HepG2 (cell line): ENCODE results near the gene CAPS2. TPM values are rescaled to one million over a fixed set of nuclear protein-coding genes. Genes with fewer than 3 reads are reported as not detected.
A peak's percentile ranks its signal among the peaks of the same experiment; 100 is the strongest.

Experiments
- ATAC-seq: fragments of 200-7000 bp; cut with Tn5 transposase; 3 replicates; pipeline ENCODE4 v1.9.1; 2020; ENCODE audit warnings: mild to moderate bottlenecking, moderate library complexity
- BruUV-seq: library from RNA; stranded (reverse); fragments of 400-500 nt; replicated peaks from 2 replicates; lab custom pipeline; 2021; lab: Mats Ljungman, UMichigan
- CTCF ChIA-PET: fragments of 300-600 bp; formaldehyde crosslinking; extraction: SDS; loops from one replicate; lab custom pipeline; 2021; ENCODE audit warnings: low total read pairs, inconsistent platforms, low intra/inter-chr PET ratio; lab: Yijun Ruan, JAX
- POLR2A ChIA-PET: fragments of 350-600 bp; sonication (Branson Sonifier 250); formaldehyde crosslinking; loops from one replicate; lab custom pipeline; 2020; ENCODE audit warnings: antibody characterized with exemption, inconsistent platforms; lab: Yijun Ruan, JAX
- DNase-seq: peaks from one replicate; pipeline ENCODE4 v3.0.0-alpha.2; 2015; ENCODE audit warnings: low spot score
- FAIRE-seq: peaks from 3 replicates; lab custom pipeline; 2011; peaks lifted over from hg19 to GRCh38; lab: Jason Lieb, UNC
- H2AFZ ChIP-seq: one replicate; pipeline ENCODE4 v1.6.1; 2011; ENCODE audit warnings: low read length, inconsistent platforms
- H3K27ac ChIP-seq: fragments of 300-600 bp; 3 replicates; pipeline ENCODE4 v1.8.0; 2011; ENCODE audit warnings: mixed run types, mild to moderate bottlenecking, mixed read lengths, low read length, inconsistent platforms; ENCODE audit not compliant: insufficient read depth; ENCODE audit errors: extremely low read length
- H3K27me3 ChIP-seq, 2 experiments: fragments of 200-600 bp in 1 of 2; 2 replicates in 1 of 2; 3 replicates in 1 of 2; pipeline versions ENCODE4 v1.6.0 to v1.8.0; 2011; ENCODE audit warnings: low read length in 2 of 2, mild to moderate bottlenecking in 2 of 2, moderate library complexity in 2 of 2, inconsistent platforms in 1 of 2; ENCODE audit not compliant: insufficient read depth in 2 of 2, control insufficient read depth in 1 of 2
- H3K36me3 ChIP-seq, 2 experiments: fragments of 200-600 bp in 1 of 2; replicated peaks in 1 of 2; 2 replicates in 1 of 2; 3 replicates in 1 of 2; pipeline versions ENCODE4 v1.5.1 to v1.8.0; 2011; ENCODE audit warnings: low read length in 2 of 2, inconsistent platforms in 1 of 2; ENCODE audit not compliant: insufficient read depth in 2 of 2, control insufficient read depth in 1 of 2
- H3K4me1 ChIP-seq: 2 replicates; pipeline ENCODE4 v1.5.1; 2012; ENCODE audit warnings: low read length, inconsistent platforms; ENCODE audit not compliant: insufficient read depth
- H3K4me2 ChIP-seq: 2 replicates; pipeline ENCODE4 v1.6.0; 2011; ENCODE audit warnings: low read depth, low read length, inconsistent platforms
- H3K4me3 ChIP-seq, 3 experiments: fragments of 200-600 bp in 1 of 3; sonication (generic), shearing (Covaris generic) in 1 of 3; replicated peaks in 1 of 3; 2 replicates each; pipeline ENCODE4 v1.5.1; 2011 to 2016; ENCODE audit warnings: low read length in 3 of 3, inconsistent platforms in 2 of 3, low read depth in 2 of 3, mild to moderate bottlenecking in 2 of 3, control low read depth in 1 of 3, mixed read lengths in 1 of 3; ENCODE audit not compliant: insufficient read depth in 1 of 3
- H3K79me2 ChIP-seq: one replicate; pipeline ENCODE4 v1.6.1; 2011; ENCODE audit warnings: low read length, inconsistent platforms; ENCODE audit not compliant: insufficient read depth
- H3K9ac ChIP-seq: 2 replicates; pipeline ENCODE4 v1.6.0; 2011; ENCODE audit warnings: mild to moderate bottlenecking, low read depth, low read length, inconsistent platforms; ENCODE audit not compliant: insufficient read depth
- H3K9me3 ChIP-seq: 2 replicates; pipeline ENCODE4 v1.5.1; 2012; ENCODE audit warnings: mild to moderate bottlenecking, low read length
- H4K20me1 ChIP-seq: 2 replicates; pipeline ENCODE4 v1.6.0; 2011; ENCODE audit warnings: inconsistent platforms, mild to moderate bottlenecking, low read length, moderate library complexity; ENCODE audit not compliant: insufficient read depth
- CEBPB ChIP-seq: IDR thresholded peaks from 2 replicates; pipeline ENCODE4 v1.6.1; 2011; ENCODE audit warnings: low read depth, low read length, improper control_type of control experiment, borderline replicate concordance
- KDM3A ChIP-seq: IDR thresholded peaks from 2 replicates; pipeline ENCODE4 v1.6.1; 2018; ENCODE audit warnings: low read depth, missing compliant biosample characterization
- ZFY ChIP-seq: sonication (generic); formaldehyde crosslinking; IDR thresholded peaks from 2 replicates; pipeline ENCODE4 v1.4.0; 2020; ENCODE audit warnings: missing genetic modification reagents
- WGBS: methylation state at CpG from one replicate; pipeline ENCODE4 v1.1.6; 2017; ENCODE audit warnings: low lambda C conversion rate; 5-methylcytosine and 5-hydroxymethylcytosine counted together
- in situ Hi-C: cut with HindIII; loops from 2 replicates; pipeline ENCODE4 v1.10.0; 2017; ENCODE audit warnings: low pct_unique_long_range_greater_than_20kb; ENCODE audit not compliant: extremely low pct_ligation_motif_present
- intact Hi-C: fragments of 100-400 bp; cut with micrococcal nuclease; formaldehyde crosslinking; loops from one replicate; pipeline ENCODE4 v1.10.0; 2022; ENCODE audit not compliant: unreplicated experiment
- polyA plus RNA-seq, 8 experiments: library from polyadenylated mRNA; depleted of rRNA in 3 of 8; stranded (reverse) in 7 of 8; unstranded in 1 of 8; fragments of >200 nt; fragmentation: Illumina TruSeq in 4 of 8; extraction: Trizol in 4 of 8; gene quantifications; 2 replicates each; pipeline versions ENCODE4 v1.2.1 to v1.2.3, GENCODE V29; 2011 to 2016; ENCODE audit warnings: low read depth in 4 of 8, missing spikeins in 1 of 8, mixed read lengths in 1 of 8; ENCODE audit not compliant: insufficient read depth in 1 of 8
- total RNA-seq, 5 experiments: library from RNA; depleted of rRNA; stranded (reverse); fragments of >200 nt; fragmentation: Illumina TruSeq; extraction: Trizol; gene quantifications; 2 replicates each; pipeline ENCODE4 v1.2.3, GENCODE V29; 2016; ENCODE audit warnings: low read depth in 1 of 5

CAPS2 gene
- total and polyA plus RNA-seq, 2 of the 13 experiments (the other 11 are each of a cell fraction or from before 2014, with no cell fraction given), result 0.11 TPM; not detected in 1

DNA sequence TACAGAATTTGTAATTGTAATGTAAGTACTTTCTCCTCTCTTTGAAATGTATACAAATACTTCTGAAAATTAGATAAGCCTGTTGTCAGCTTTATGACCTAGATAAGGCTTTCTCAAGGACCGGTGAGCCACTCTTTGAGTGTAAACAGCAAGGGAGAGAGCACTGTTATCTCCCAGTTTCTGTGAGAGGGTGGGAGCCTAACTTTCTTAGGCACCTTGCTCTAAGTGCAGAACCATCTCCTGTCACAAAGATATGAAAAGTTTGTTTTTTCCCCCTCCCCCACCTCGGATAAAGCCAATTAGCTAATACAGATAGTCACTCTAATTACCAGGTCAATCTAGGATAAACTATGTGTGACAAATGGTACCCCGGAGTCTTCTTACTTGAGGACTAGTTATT is 35.8 kb downstream of the CAPS2 start:
- Histone ChIP-seq H3K27me3 (no peaks in the 10 kb centered on the region), H3K9me3 (no peaks in the 10 kb centered on the region), H3K4me3 (no peak overlapping the region), H3K79me2 (no peaks in the 10 kb centered on the region), H3K4me1 (no peaks in the 10 kb centered on the region), H4K20me1 (no peaks in the 10 kb centered on the region; the same call in 1 of the 2 replicates), H2AFZ (no peak overlapping the region), H3K9ac (no peak overlapping the region), H3K27ac (no peak overlapping the region), H3K36me3 (no peaks in the 10 kb centered on the region), H3K4me2 (no peak overlapping the region)
- 21% methylated on average over 3 of the region's 3 CpGs for WGBS
- intact Hi-C loops (no loop called here), in situ Hi-C loops (no loop called here)
- BruUV-seq, result no TSS peak
- DNase-seq (no peak), ATAC-seq (no peak), FAIRE-seq (no peak)
- no peak for TF ChIP-seq ZFY (CRISPR knock-in tag)
- CTCF ChIA-PET, result no interaction called here
- POLR2A ChIA-PET, result no interaction called here

DNA sequence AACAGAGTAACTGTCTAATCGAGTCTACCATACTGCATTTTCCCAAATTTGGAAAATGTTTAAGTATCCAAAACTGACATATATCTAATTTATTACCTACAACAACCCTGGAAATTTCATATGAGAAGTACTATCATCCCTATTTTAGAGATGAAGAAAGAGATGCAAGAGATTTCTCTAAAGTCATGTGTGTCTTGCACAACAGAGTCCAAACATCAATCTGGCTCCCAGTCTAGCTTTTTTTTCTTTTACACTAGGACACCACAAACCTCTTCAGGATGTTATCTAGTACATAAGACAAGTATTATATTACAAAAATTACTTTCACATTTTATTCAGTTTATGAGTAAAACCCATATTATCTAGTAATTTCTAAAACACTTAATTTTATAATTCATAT is 39.1 kb downstream of the CAPS2 start:
- ChIA-PET CTCF (no interaction called here), POLR2A (no interaction called here)
- in situ Hi-C loops, result no loop called here
- no peaks in the 10 kb centered on the region for H3K9me3 ChIP-seq
- no peak overlapping the region for H3K4me3 ChIP-seq
- H2AFZ ChIP-seq, result no peak overlapping the region
- FAIRE-seq, result no peak
- 3% methylated on average over 1 of the region's 1 CpG for WGBS
- no TSS peak for BruUV-seq
- H3K27ac ChIP-seq, result no peak overlapping the region
- no peaks in the 10 kb centered on the region for H3K36me3 ChIP-seq
- no peaks in the 10 kb centered on the region for H3K79me2 ChIP-seq
- no peak for DNase-seq
- no peak overlapping the region for H3K9ac ChIP-seq
- H4K20me1 ChIP-seq, result no peaks in the 10 kb centered on the region; the same call in 1 of the 2 replicates
- no peaks in the 10 kb centered on the region for H3K27me3 ChIP-seq
- ATAC-seq, result no peak
- H3K4me2 ChIP-seq, result no peak overlapping the region
- intact Hi-C loops, result no loop called here
- TF ChIP-seq CEBPB, result peak; percentile 63
- no peak for TF ChIP-seq KDM3A (CRISPR knock-in tag)
- H3K4me1 ChIP-seq, result no peaks in the 10 kb centered on the region
